Kidney (tissue), 14 donors: ENCODE measurements around the gene AFAP1L2. TPM values are rescaled to one million over a fixed set of nuclear protein-coding genes. Genes with fewer than 3 reads are reported as not detected.

Source experiments
- DNase-seq, 5 donors: peaks; one replicate each; pipeline ENCODE4 v3.0.0-alpha.2; 2013 to 2020
- FAIRE-seq: peaks from 2 replicates; lab custom pipeline; 2012; peaks lifted over from hg19 to GRCh38; lab: Jason Lieb, UNC
- H3K27ac ChIP-seq, 2 donors: one replicate each; pipeline ENCODE4 v1.7.0; 2013; ENCODE audit warnings: low read depth in 2 of 2, low read length in 2 of 2, inconsistent platforms in 1 of 2
- H3K27me3 ChIP-seq: one replicate; pipeline ENCODE4 v1.7.1; 2013; ENCODE audit warnings: low read length, inconsistent platforms; ENCODE audit not compliant: control insufficient read depth, insufficient read depth
- H3K36me3 ChIP-seq, 3 donors: one replicate each; pipeline versions ENCODE4 v1.7.0 to v1.7.1; 2013; ENCODE audit warnings: low read length in 3 of 3, control low read depth in 1 of 3, inconsistent platforms in 1 of 3; ENCODE audit not compliant: insufficient read depth in 3 of 3, control insufficient read depth in 2 of 3
- H3K4me1 ChIP-seq, 3 donors: one replicate each; pipeline versions ENCODE4 v1.7.0 to v1.7.1; 2013; ENCODE audit warnings: low read length in 3 of 3, inconsistent platforms in 1 of 3, low read depth in 1 of 3; ENCODE audit not compliant: control insufficient read depth in 2 of 3, insufficient read depth in 2 of 3
- H3K4me3 ChIP-seq, 3 donors: one replicate each; pipeline versions ENCODE4 v1.7.0 to v1.8.1; 2013; ENCODE audit warnings: low read length in 3 of 3, control low read depth in 1 of 3, inconsistent platforms in 1 of 3
- H3K9ac ChIP-seq, 3 donors: one replicate each; pipeline versions ENCODE4 v1.7.0 to v1.7.1; 2013; ENCODE audit warnings: low read length in 3 of 3, control low read depth in 1 of 3, inconsistent platforms in 1 of 3
- H3K9me3 ChIP-seq, 3 donors: one replicate each; pipeline versions ENCODE4 v1.7.0 to v1.7.1; 2013; ENCODE audit warnings: low read length in 3 of 3, control low read depth in 1 of 3, inconsistent platforms in 1 of 3; ENCODE audit not compliant: control insufficient read depth in 2 of 3, insufficient read depth in 1 of 3
- CTCF ChIP-seq: IDR thresholded peaks from 3 replicates; pipeline ENCODE4 v1.5.1; 2012; ENCODE audit warnings: mild to moderate bottlenecking, moderate library complexity, borderline replicate concordance; ENCODE audit not compliant: insufficient read depth; ENCODE audit errors: extremely low read depth
- intact Hi-C: fragments of 100-400 bp; cut with DNase I; formaldehyde crosslinking; loops from one replicate; pipeline ENCODE4 v1.11.1; 2022
- polyA plus RNA-seq: library from polyadenylated mRNA; stranded (reverse); fragments of 350-450 nt; fragmentation: Illumina TruSeq; extraction: RNeasy Lipid Tissue Mini Kit (QIAGEN cat#74804); gene quantifications from one replicate; pipeline ENCODE4 v1.2.3, GENCODE V29; 2014; ENCODE audit warnings: low read depth, low replicate concordance; ENCODE audit not compliant: insufficient read depth
- total RNA-seq: library from RNA; stranded (reverse); fragmentation: NEBNext Ultra II Directional; extraction: Animal tissue kit (Norgen Biotek cat#: 25700); gene quantifications from one replicate; pipeline ENCODE4 v1.2.1, GENCODE V29; 2021
- donor health status: control.
- donor health status: control.
- donor health status: control.
- donor health status: control.
- donor health status: control.
- donor health status: DM: yes; HTN: yes; CAD: no.
- donor health status: Normal renal cell carcinoma (clear cell type).

The AFAP1L2 gene
- total and polyA plus RNA-seq, 2 donors from 2014 or later = 19.8 to 24.0 TPM

DNA sequence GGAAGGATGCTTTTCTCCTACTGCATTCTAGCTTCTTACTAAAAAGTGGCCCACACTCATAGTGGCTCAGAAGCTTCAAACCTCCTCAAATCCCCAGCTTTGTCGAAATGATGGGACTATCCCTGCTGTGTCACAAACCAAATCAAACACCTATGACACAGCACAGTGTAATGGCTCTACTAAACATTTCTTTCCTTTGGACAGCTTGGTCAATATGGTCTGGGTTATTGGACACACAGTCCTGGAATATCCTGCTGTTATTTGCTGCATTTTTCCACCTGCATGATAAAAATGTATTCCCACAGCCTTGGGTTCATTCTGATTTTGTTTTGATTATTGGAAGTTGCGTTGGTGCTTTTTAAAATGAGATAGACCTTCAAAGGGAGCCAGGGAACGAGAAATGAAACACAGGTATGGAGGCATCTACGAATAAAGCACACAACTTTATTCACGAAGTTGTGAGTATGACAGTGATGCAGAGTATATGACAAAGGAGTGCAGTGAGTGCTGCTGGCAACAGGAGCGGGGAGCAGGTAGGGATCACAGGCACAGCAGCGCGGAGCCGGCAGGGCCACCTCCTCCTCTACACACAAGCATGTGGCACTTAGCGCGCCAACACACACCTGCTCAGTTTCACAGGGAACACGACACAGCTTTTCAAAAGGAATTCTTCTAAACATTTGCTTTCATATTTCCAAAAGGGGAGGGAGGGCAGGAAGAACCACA, 26.5 kb upstream of the AFAP1L2 start:
- Histone ChIP-seq H3K4me1 (no peaks in the 10 kb centered on the region), H3K4me3 (no peak overlapping the region), H3K9me3 (no peaks in the 10 kb centered on the region), H3K9ac (no peak overlapping the region), H3K27me3 (no peaks in the 10 kb centered on the region), H3K27ac (no peak overlapping the region), H3K36me3 (peaks cover 0 to 10% (median 5%) of the 10 kb centered on the region in 3 donors)
- TF ChIP-seq CTCF = no peak
- DNase-seq = no peak
- FAIRE-seq = no peak
- intact Hi-C loops = loop anchor here (10.0 kb wide), 1 partner anchor 126 kb away; no protein-coding TSS in a partner anchor

DNA sequence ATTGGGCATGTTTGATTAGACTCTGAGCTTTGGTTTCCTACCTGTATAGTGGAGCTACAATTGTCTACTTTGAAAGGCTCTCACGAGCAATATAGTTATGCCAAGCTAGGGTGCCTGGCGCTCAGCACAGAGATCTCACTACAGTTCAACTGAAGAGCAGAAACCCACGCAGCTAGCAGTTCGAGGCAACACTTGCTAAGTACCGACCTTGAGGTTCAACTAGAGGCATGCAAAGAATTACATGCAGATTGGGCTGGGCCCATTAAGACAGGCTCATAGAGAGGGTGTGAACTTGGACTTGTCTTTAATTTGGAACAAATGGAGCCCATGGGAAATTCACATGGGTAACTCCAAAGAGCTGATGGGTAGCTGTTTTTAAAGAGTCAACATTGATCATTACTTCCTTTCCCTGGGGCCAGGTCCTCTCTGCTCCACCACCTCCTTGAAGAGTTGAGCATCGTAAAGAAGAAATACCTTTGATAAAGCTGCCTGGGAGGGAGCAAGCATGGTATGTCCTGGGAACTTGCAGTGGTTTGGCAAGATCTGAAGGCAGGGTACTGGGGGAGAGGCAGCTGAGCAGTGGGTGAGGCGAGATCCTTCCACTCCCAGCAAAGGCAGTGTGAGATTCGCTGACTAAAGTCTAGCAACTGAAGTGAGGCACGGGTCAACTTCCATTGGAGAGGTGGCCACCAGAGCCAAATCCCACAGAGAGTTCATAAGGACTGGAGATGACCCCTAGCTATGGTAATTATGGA, 25.5 kb upstream of the AFAP1L2 start:
- no peak overlapping the region for H3K9ac ChIP-seq
- no peak for DNase-seq
- intact Hi-C loops = loop anchor here (10.0 kb wide), 1 partner anchor 125 kb away; no protein-coding TSS in a partner anchor
- H3K27me3 ChIP-seq = no peaks in the 10 kb centered on the region
- H3K4me3 ChIP-seq = no peak overlapping the region
- no peak for TF ChIP-seq CTCF
- no peak overlapping the region for H3K27ac ChIP-seq
- H3K4me1 ChIP-seq = no peaks in the 10 kb centered on the region
- no peaks in the 10 kb centered on the region for H3K9me3 ChIP-seq
- no peak for FAIRE-seq
- peaks cover 0 to 7% (median 3%) of the 10 kb centered on the region in 3 donors for H3K36me3 ChIP-seq

DNA sequence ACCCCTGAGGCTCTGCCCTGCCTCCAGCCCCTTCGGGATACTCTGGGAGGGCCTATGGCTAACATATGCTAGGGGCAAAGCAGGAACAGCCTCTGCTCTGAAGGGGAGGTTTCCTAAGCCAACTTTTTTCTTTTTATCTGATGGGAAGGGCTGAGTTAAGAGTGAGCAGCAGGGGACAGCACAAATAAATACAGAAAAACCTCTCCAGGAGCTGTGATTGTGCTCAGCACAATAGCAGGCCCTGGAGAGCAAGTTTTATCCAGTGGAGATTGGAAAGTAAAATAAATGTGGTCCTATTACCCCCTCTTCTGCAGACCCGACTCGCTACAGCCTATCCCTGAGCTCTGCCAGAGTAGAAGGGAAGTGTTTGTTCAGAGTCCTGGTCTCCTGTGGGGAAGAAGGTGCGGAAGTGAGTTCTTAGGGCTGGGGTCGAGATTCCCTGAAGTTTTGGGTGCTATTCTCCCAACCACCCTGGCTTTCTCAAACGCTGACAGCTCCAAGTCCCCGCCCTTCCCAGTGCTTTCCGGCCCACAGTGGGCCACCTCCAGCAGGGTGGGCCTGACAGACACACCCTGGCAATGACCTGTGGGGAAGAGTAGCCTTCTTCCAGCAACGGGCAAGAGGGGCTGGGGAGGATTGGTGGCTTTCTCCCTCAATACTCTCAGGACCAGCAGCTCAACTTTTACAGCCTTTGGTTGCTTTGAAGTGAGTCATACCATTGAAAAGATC, 23.0 kb upstream of the AFAP1L2 start:
- Histone ChIP-seq H3K9ac (no peak overlapping the region), H3K4me1 (no peaks in the 10 kb centered on the region), H3K9me3 (no peaks in the 10 kb centered on the region), H3K36me3 (no peaks in the 10 kb centered on the region), H3K4me3 (no peak overlapping the region), H3K27me3 (no peaks in the 10 kb centered on the region), H3K27ac (no peak overlapping the region)
- DNase-seq (peak in 1 of 5 donors; percentile 35), FAIRE-seq (no peak)
- intact Hi-C loops = no loop called here
- TF ChIP-seq CTCF = no peak
